ENCODE results near the gene PCDHB10.
"Not testable (repeated sequence)": the region's sequence is repeated elsewhere in the genome, so short reads cannot be mapped to it uniquely, and the experiment has no call there.

Gene PCDHB10

GRCh38 chr5:141155540-141156374, 36.4 kb upstream of the PCDHB10 start:
- H3K27me3 Mint-ChIP-seq (ENCODE audit: low read depth, poor library complexity), result peaks cover 4% of the 10 kb centered on the region
- no peak overlapping the region for H3K4me3 Mint-ChIP-seq
- H3K4me1 Mint-ChIP-seq, result no peaks in the 10 kb centered on the region
- no peak for DNase-seq
- peaks cover 60% of the 10 kb centered on the region for H3K36me3 Mint-ChIP-seq (ENCODE audit: low read depth)
- H3K27ac Mint-ChIP-seq, result no peak overlapping the region
- peaks cover 79% of the 10 kb centered on the region for H3K9me3 Mint-ChIP-seq
- no peak for TF ChIP-seq CTCF (IDR thresholded peaks at IDR 0.05)

GRCh38 chr5:141157356-141157755, 34.8 kb upstream of the PCDHB10 start:
- DNase-seq; H3K4me3 Mint-ChIP-seq; H3K27ac Mint-ChIP-seq; H3K4me1 Mint-ChIP-seq; H3K27me3 Mint-ChIP-seq (ENCODE audit: low read depth, poor library complexity): not testable (repeated sequence)
- Mint-ChIP-seq H3K9me3 (peaks cover 67% of the 10 kb centered on the region), H3K36me3 (ENCODE audit: low read depth) (peaks cover 50% of the 10 kb centered on the region)

- not testable (repeated sequence) for H3K4me1 Mint-ChIP-seq, H3K4me3 Mint-ChIP-seq
Measured at GRCh38 chr5:141157901-141158300, 34.3 kb upstream of the PCDHB10 start.

DNA sequence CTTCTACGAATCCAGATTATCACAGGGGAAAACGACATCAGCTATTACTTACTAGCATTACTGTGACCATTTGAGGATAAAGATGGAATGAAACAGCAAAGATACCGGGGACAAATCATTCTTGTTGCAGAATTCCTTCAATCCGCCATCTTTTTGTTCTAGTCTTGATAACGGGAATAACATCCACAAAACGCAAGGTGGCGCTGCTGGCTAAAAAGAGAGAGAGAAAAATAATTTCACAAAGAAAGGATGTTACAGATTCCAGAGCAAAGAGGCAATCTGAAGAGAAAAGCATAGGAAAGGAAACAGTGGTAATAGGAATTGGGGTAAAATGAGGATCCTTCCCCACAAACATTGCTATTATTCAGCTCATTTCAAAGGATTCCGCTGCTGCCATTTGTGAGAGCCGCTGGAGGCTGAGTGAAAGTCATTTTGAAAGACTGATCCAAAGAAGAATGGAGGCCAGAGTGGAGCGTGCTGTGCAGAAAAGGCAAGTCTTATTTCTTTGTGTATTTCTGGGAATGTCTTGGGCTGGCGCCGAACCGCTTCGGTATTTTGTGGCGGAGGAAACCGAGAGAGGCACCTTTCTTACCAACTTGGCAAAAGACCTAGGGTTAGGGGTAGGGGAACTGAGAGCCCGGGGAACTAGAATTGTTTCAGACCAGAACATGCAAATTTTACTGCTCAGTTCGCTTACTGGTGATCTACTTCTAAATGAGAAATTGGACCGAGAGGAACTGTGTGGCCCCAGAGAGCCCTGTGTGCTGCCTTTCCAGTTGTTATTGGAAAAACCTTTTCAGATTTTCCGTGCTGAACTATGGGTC, 19.6 kb upstream of the PCDHB10 start, which contains the start of gene PCDHB7:
Gene PCDHB7, plus strand, starts transcription at position 264 of the 824 bp plus-strand sequence. Its CDS starts 192 bp downstream, at position 456.
- Mint-ChIP-seq H3K27me3 (ENCODE audit: low read depth, poor library complexity) (no peaks in the 10 kb centered on the region), H3K27ac (no peak within 1 kb of the TSS), H3K4me1 (no peaks in the 10 kb centered on the region)

More at GRCh38 chr5:141157901-141158300, 34.3 kb upstream of the PCDHB10 start:
- Mint-ChIP-seq H3K36me3 (ENCODE audit: low read depth) (peaks cover 44% of the 10 kb centered on the region), H3K9me3 (peaks cover 65% of the 10 kb centered on the region)
- H3K27ac Mint-ChIP-seq; DNase-seq; H3K27me3 Mint-ChIP-seq (ENCODE audit: low read depth, poor library complexity): not testable (repeated sequence)

GRCh38 chr5:141174291-141175104, 17.7 kb upstream of the PCDHB10 start:
- Mint-ChIP-seq H3K9me3 (peaks cover 38% of the 10 kb centered on the region), H3K36me3 (ENCODE audit: low read depth) (peaks cover 17% of the 10 kb centered on the region)
- not testable (repeated sequence) for H3K27me3 Mint-ChIP-seq (ENCODE audit: low read depth, poor library complexity); H3K4me1 Mint-ChIP-seq; H3K4me3 Mint-ChIP-seq; H3K27ac Mint-ChIP-seq; DNase-seq

More for the DNA sequence above, 19.6 kb upstream of the PCDHB10 start, which contains the start of gene PCDHB7:
- TF ChIP-seq CTCF (IDR thresholded peaks at IDR 0.05), result peak; percentile 24
- Mint-ChIP-seq H3K4me3 (no peak within 1 kb of the TSS), H3K36me3 (ENCODE audit: low read depth) (peaks cover 28% of the 10 kb centered on the region), H3K9me3 (peaks cover 55% of the 10 kb centered on the region)
- peak; percentile 29 for DNase-seq

GRCh38 chr5:141175933-141176332, 16.2 kb upstream of the PCDHB10 start:
- peaks cover 38% of the 10 kb centered on the region for H3K9me3 Mint-ChIP-seq
- no peak overlapping the region for H3K4me3 Mint-ChIP-seq
- DNase-seq, result no peak
- H3K27me3 Mint-ChIP-seq (ENCODE audit: low read depth, poor library complexity), result no peaks in the 10 kb centered on the region
- H3K4me1 Mint-ChIP-seq, result no peaks in the 10 kb centered on the region
- no peak for TF ChIP-seq CTCF (IDR thresholded peaks at IDR 0.05)
- no peak overlapping the region for H3K27ac Mint-ChIP-seq
- peaks cover 15% of the 10 kb centered on the region for H3K36me3 Mint-ChIP-seq (ENCODE audit: low read depth)

GRCh38 chr5:141177577-141178191, 14.5 kb upstream of the PCDHB10 start, which contains the start of gene PCDHB8:
PCDHB8 (plus strand) TSS chr5:141177790; CDS start chr5:141178035, 245 bp downstream.
- H3K4me3 Mint-ChIP-seq; H3K27ac Mint-ChIP-seq; H3K4me1 Mint-ChIP-seq; DNase-seq; H3K27me3 Mint-ChIP-seq (ENCODE audit: low read depth, poor library complexity): not testable (repeated sequence)
- H3K9me3 Mint-ChIP-seq, result peaks cover 38% of the 10 kb centered on the region
- peaks cover 17% of the 10 kb centered on the region for H3K36me3 Mint-ChIP-seq (ENCODE audit: low read depth)

- H3K27me3 Mint-ChIP-seq (ENCODE audit: low read depth, poor library complexity); H3K27ac Mint-ChIP-seq; H3K4me3 Mint-ChIP-seq; H3K4me1 Mint-ChIP-seq; DNase-seq: not testable (repeated sequence)
- Mint-ChIP-seq H3K36me3 (ENCODE audit: low read depth) (peaks cover 19% of the 10 kb centered on the region), H3K9me3 (peaks cover 35% of the 10 kb centered on the region)
Measured at GRCh38 chr5:141179371-141179770, 12.8 kb upstream of the PCDHB10 start.

GRCh38 chr5:141179876-141180275, 12.3 kb upstream of the PCDHB10 start:
- not testable (repeated sequence) for H3K4me1 Mint-ChIP-seq; H3K27me3 Mint-ChIP-seq (ENCODE audit: low read depth, poor library complexity); H3K4me3 Mint-ChIP-seq; DNase-seq; H3K27ac Mint-ChIP-seq
- H3K36me3 Mint-ChIP-seq (ENCODE audit: low read depth), result peaks cover 24% of the 10 kb centered on the region
- H3K9me3 Mint-ChIP-seq, result peaks cover 40% of the 10 kb centered on the region
